ENCODE results near the gene MAN2B1.
"Not testable (repeated sequence)": the region's sequence is repeated elsewhere in the genome, so short reads cannot be mapped to it uniquely, and the experiment has no call there.

The MAN2B1 gene

GRCh38 chr19:12623361-12624031 lies 43.0 kb downstream of the MAN2B1 start:
- DNase-seq, result no peak

- DNase-seq, result not testable (repeated sequence)
These were observed 45.1 kb downstream of the MAN2B1 start for GRCh38 chr19:12621253-12622024.

- no peak for DNase-seq
These were observed 48.9 kb downstream of the MAN2B1 start for GRCh38 chr19:12617646-12618045.

GRCh38 chr19:12611361-12611699 lies 55.2 kb downstream of the MAN2B1 start:
- peak in 47 of 56 donors; percentile 12 to 72 (median 41) for DNase-seq

GRCh38 chr19:12610540-12611360 lies 55.8 kb downstream of the MAN2B1 start, which contains the start of the genes ZNF490 and ZNF791:
ZNF490 (minus strand) TSS chr19:12610813; CDS start chr19:12610680, 133 bp downstream.
ZNF791 (plus strand) TSS chr19:12610920; CDS start chr19:12611080, 160 bp downstream.
- DNase-seq, result peak; percentile 65 to 99 (median 96)

GRCh38 chr19:12607631-12608030 lies 58.9 kb downstream of the MAN2B1 start:
- peak in 1 of 56 donors; percentile 1 for DNase-seq

- DNase-seq, result no peak
These were observed 59.7 kb downstream of the MAN2B1 start for GRCh38 chr19:12606796-12607195.

GRCh38 chr19:12603714-12604113 lies 62.8 kb downstream of the MAN2B1 start:
- peak in 21 of 56 donors; percentile 1 to 70 (median 23) for DNase-seq

- no peak for DNase-seq
These were observed 68.9 kb downstream of the MAN2B1 start for GRCh38 chr19:12597594-12597993.

- peak in 34 of 56 donors; percentile 0 to 76 (median 19) for DNase-seq
These were observed 69.5 kb downstream of the MAN2B1 start for GRCh38 chr19:12596927-12597548.
